SK-N-SH treated with all-trans-retinoic acid at 6 μM for 48 hours (cell line): ENCODE data around the gene SEC11A.

Experiments used
- GLIS3 ChIP-seq: fragments of 250-450 bp; sonication (Bioruptor Pico); IDR thresholded peaks from 2 replicates; pipeline ENCODE4 v1.5.0; 2020; ENCODE audit warnings: mild to moderate bottlenecking, moderate library complexity
- OSR1 ChIP-seq: fragments of 250-450 bp; sonication (Bioruptor Pico); IDR thresholded peaks from 2 replicates; pipeline ENCODE4 v1.8.0; 2022; ENCODE audit warnings: moderate library complexity, mild to moderate bottlenecking, inconsistent platforms

DNA sequence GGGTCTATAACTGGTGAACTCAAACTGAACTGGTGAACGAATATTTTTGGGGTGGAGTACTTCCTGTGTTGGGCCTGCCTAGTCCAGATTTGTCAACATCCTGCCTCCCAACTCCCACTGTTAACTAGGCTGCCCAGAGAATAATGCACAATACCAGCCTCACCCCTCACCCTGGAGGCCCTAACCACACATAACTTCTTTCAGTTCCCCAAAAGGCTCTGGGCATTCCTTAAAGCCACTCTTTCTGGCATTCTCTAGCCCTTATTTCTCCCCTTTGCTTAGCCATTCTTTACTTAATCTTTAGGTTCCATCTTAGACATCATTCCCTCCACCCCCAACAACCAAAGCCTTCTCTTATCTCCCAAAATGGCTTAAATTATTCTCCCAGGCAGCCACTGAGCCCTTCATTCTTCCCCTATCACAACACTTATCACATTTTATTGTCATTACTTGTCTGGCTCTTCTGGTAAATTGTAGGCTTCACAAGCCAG is 9.1 kb upstream of the SEC11A start:
- TF ChIP-seq OSR1 (no peak), GLIS3 (CRISPR knock-in tag) (no peak)
